K562 (cell line): Measurements from ENCODE around the gene FAM89B. TPM values are rescaled to one million over a fixed set of nuclear protein-coding genes. Genes with fewer than 3 reads are reported as not detected.
A peak's percentile ranks its signal among the peaks of the same experiment; 100 is the strongest.

Experiments
- ATF3 ChIP-seq, 2 experiments: fragments of 450-650 bp in 1 of 2; sonication (generic) in 1 of 2; formaldehyde crosslinking in 1 of 2; IDR thresholded peaks in 1 of 2; conservative IDR thresholded peaks in 1 of 2; 2 replicates each; pipeline versions ENCODE4 v1.6.1 to v1.8.1; 2016 to 2023; ENCODE audit warnings: mild to moderate bottlenecking in 2 of 2, moderate library complexity in 2 of 2, inconsistent platforms in 1 of 2, missing genetic modification reagents in 1 of 2
- CBFA2T3 ChIP-seq: fragments of 450-650 bp; IDR thresholded peaks from 2 replicates; pipeline ENCODE4 v1.6.1; 2017
- CBX1 ChIP-seq: sonication (generic); IDR thresholded peaks from 2 replicates; pipeline ENCODE4 v1.6.1; 2016; ENCODE audit warnings: antibody characterized with exemption, low read depth, mild to moderate bottlenecking
- CHD2 ChIP-seq: IDR thresholded peaks from 2 replicates; pipeline ENCODE4 v1.6.1; 2011; ENCODE audit warnings: low read depth, low read length
- E2F4 ChIP-seq: sonication (generic); formaldehyde crosslinking; IDR thresholded peaks from 2 replicates; pipeline ENCODE4 v1.8.0; 2022; ENCODE audit warnings: mild to moderate bottlenecking, low read depth, missing genetic modification reagents
- ELK1 ChIP-seq: sonication (generic); formaldehyde crosslinking; IDR thresholded peaks from 2 replicates; pipeline ENCODE4 v1.8.1; 2022; ENCODE audit warnings: missing genetic modification reagents
- FOXA3 ChIP-seq, 2 experiments: fragments of 450-650 bp in 1 of 2; sonication (generic) in 1 of 2; formaldehyde crosslinking; IDR thresholded peaks in 1 of 2; conservative IDR thresholded peaks in 1 of 2; 2 replicates each; pipeline versions ENCODE4 v1.4.0 to v1.8.0; 2020 to 2022; ENCODE audit warnings: mild to moderate bottlenecking in 2 of 2, missing genetic modification reagents in 1 of 2
- GTF2A2 ChIP-seq: IDR thresholded peaks from 2 replicates; pipeline ENCODE4 v1.6.1; 2016; ENCODE audit warnings: mild to moderate bottlenecking, missing genetic modification characterization, missing compliant biosample characterization
- HNRNPH1 ChIP-seq: fragments of 200-400 bp; formaldehyde crosslinking; optimal IDR thresholded peaks from 2 replicates; pipeline ENCODE3; 2017; ENCODE audit warnings: low read depth, mild to moderate bottlenecking, low read length, moderate library complexity
- MAFF ChIP-seq: IDR thresholded peaks from 2 replicates; pipeline ENCODE4 v1.6.1; 2012; ENCODE audit warnings: low read length, improper control_type of control experiment
- MAFG ChIP-seq: fragments of 450-650 bp; conservative IDR thresholded peaks from 2 replicates; pipeline ENCODE4 v1.6.1; 2016; ENCODE audit warnings: missing genetic modification characterization, missing compliant biosample characterization
- MCM3 ChIP-seq: fragments of 450-650 bp; IDR thresholded peaks from 2 replicates; pipeline ENCODE4 v1.6.1; 2016
- PHTF2 ChIP-seq: fragments of 250-450 bp; sonication (Bioruptor Pico); IDR thresholded peaks from 2 replicates; pipeline ENCODE4 v1.5.0; 2021; ENCODE audit warnings: mild to moderate bottlenecking
- POLR3A ChIP-seq: IDR thresholded peaks from 2 replicates; pipeline ENCODE4 v1.6.1; 2011; ENCODE audit warnings: borderline replicate concordance, mild to moderate bottlenecking, moderate library complexity; ENCODE audit not compliant: insufficient read length, insufficient read depth; ENCODE audit errors: extremely low read depth
- PTTG1 ChIP-seq: fragments of 450-650 bp; IDR thresholded peaks from 2 replicates; pipeline ENCODE4 v1.6.1; 2016; ENCODE audit warnings: low read depth, mild to moderate bottlenecking, missing genetic modification characterization, missing compliant biosample characterization
- SMARCB1 ChIP-seq: IDR thresholded peaks from 2 replicates; pipeline ENCODE4 v1.6.1; 2011; ENCODE audit warnings: improper control_type of control experiment, low read depth; ENCODE audit not compliant: insufficient read length
- SRSF9 ChIP-seq: fragments of 200-400 bp; formaldehyde crosslinking; IDR thresholded peaks from 2 replicates; pipeline ENCODE4 v1.6.1; 2017; ENCODE audit warnings: low read depth, low read length, borderline replicate concordance
- TAF1 ChIP-seq: IDR thresholded peaks from 2 replicates; pipeline ENCODE4 v1.6.1; 2011; ENCODE audit warnings: mild to moderate bottlenecking, low read length, moderate library complexity; ENCODE audit not compliant: insufficient read depth, control insufficient read depth, severe bottlenecking; ENCODE audit errors: extremely low read depth
- TAL1 ChIP-seq: fragments of 450-650 bp; IDR thresholded peaks from 2 replicates; pipeline ENCODE4 v1.6.1; 2016; ENCODE audit warnings: mild to moderate bottlenecking
- TRIM25 ChIP-seq: fragments of 450-650 bp; IDR thresholded peaks from 2 replicates; pipeline ENCODE4 v1.7.0; 2016; ENCODE audit warnings: borderline replicate concordance
- ZFP36 ChIP-seq: fragments of 150-350 bp; IDR thresholded peaks from 2 replicates; pipeline ENCODE4 v1.6.1; 2018; ENCODE audit warnings: low read length, low read depth; ENCODE audit not compliant: partially characterized antibody
- ZNF224 ChIP-seq: sonication (generic); formaldehyde crosslinking; IDR thresholded peaks from 2 replicates; pipeline ENCODE4 v1.8.0; 2022; ENCODE audit warnings: mild to moderate bottlenecking, missing genetic modification reagents
- ZNF263 ChIP-seq: sonication (generic); formaldehyde crosslinking; IDR thresholded peaks from 2 replicates; pipeline ENCODE4 v1.8.0; 2022; ENCODE audit warnings: mild to moderate bottlenecking, missing genetic modification reagents, borderline replicate concordance
- ZNF436 ChIP-seq: fragments of 250-450, 450-650 bp; sonication (Bioruptor Pico); formaldehyde crosslinking; IDR thresholded peaks from 2 replicates; pipeline ENCODE4 v1.7.0; 2020; ENCODE audit warnings: mild to moderate bottlenecking
- ZSCAN32 ChIP-seq: fragments of 450-650 bp; formaldehyde crosslinking; IDR thresholded peaks from 2 replicates; pipeline ENCODE4 v1.4.0; 2020; ENCODE audit warnings: mild to moderate bottlenecking, moderate library complexity
- polyA plus RNA-seq, 8 experiments: library from polyadenylated mRNA; depleted of rRNA in 4 of 8; stranded (reverse) in 5 of 8; unstranded in 3 of 8; fragments of >200 nt; fragmentation: Nextera tagmentation in 2 of 8; fragmentation: Illumina TruSeq in 1 of 8; extraction: Ambion mirVana in 2 of 8; extraction: Trizol in 1 of 8; gene quantifications; 2 replicates each; pipeline versions ENCODE4 v1.2.1 to v1.2.3, GENCODE V29; 2011 to 2014; ENCODE audit warnings: inconsistent platforms in 1 of 8, missing spikeins in 1 of 8
- total RNA-seq, 7 experiments: library from RNA; depleted of rRNA in 6 of 7; stranded (reverse); fragments of >200 nt in 6 of 7; fragmentation: Illumina TruSeq in 2 of 7; extraction: Trizol in 2 of 7; gene quantifications; 2 replicates each; pipeline versions ENCODE4 v1.2.1 to v1.2.3, GENCODE V29; 2011 to 2021; ENCODE audit warnings: low replicate concordance in 1 of 7

The FAM89B gene
- total and polyA plus RNA-seq, 9 of the 15 experiments (the other 6 are each of a cell fraction or from before 2014, with no cell fraction given) = 0.32 to 27.6 (median 11.9) TPM

GRCh38 chr11:65546217-65546958 is 25.9 kb upstream of the FAM89B start (continued):
- TF ChIP-seq HNRNPH1 = no peak
- no peak for TF ChIP-seq PHTF2 (CRISPR knock-in tag)
- TF ChIP-seq ZNF263 (CRISPR knock-in tag) = no peak
- TF ChIP-seq MCM3 = no peak
- TF ChIP-seq CHD2 = no peak
- 0 out of 2 replicates have a peak, but pooled peaks have one; percentile 3 for TF ChIP-seq CBFA2T3
- TF ChIP-seq ZNF436 (CRISPR knock-in tag) = no peak
- TF ChIP-seq TRIM25 = no peak
- no peak for TF ChIP-seq TAF1
- no peak for TF ChIP-seq GTF2A2 (tag)
- no peak for TF ChIP-seq MAFG (tag)
- no peak for TF ChIP-seq E2F4 (CRISPR knock-in tag)
- no peak for TF ChIP-seq ATF3 (IDR thresholded peaks at IDR 0.05)
- TF ChIP-seq ATF3 (CRISPR knock-in tag; conservative IDR thresholded peaks at IDR 0.05) = no peak
- no peak for TF ChIP-seq ZFP36
- TF ChIP-seq FOXA3 (CRISPR knock-in tag; conservative IDR thresholded peaks at IDR 0.05 in 1 of 2, IDR thresholded peaks at IDR 0.05 in 1 of 2) = no peak
- no peak for TF ChIP-seq SRSF9
- no peak for TF ChIP-seq POLR3A
- TF ChIP-seq MAFF = no peak
- no peak for TF ChIP-seq SMARCB1
- no peak for TF ChIP-seq ZNF224 (CRISPR knock-in tag)
- no peak for TF ChIP-seq ELK1 (CRISPR knock-in tag)
- no peak for TF ChIP-seq PTTG1 (tag)
- TF ChIP-seq ZSCAN32 = no peak
- TF ChIP-seq CBX1 = no peak
- TF ChIP-seq TAL1 = no peak
